ENCODE measurements around the gene LRRC61.

Gene LRRC61

DNA sequence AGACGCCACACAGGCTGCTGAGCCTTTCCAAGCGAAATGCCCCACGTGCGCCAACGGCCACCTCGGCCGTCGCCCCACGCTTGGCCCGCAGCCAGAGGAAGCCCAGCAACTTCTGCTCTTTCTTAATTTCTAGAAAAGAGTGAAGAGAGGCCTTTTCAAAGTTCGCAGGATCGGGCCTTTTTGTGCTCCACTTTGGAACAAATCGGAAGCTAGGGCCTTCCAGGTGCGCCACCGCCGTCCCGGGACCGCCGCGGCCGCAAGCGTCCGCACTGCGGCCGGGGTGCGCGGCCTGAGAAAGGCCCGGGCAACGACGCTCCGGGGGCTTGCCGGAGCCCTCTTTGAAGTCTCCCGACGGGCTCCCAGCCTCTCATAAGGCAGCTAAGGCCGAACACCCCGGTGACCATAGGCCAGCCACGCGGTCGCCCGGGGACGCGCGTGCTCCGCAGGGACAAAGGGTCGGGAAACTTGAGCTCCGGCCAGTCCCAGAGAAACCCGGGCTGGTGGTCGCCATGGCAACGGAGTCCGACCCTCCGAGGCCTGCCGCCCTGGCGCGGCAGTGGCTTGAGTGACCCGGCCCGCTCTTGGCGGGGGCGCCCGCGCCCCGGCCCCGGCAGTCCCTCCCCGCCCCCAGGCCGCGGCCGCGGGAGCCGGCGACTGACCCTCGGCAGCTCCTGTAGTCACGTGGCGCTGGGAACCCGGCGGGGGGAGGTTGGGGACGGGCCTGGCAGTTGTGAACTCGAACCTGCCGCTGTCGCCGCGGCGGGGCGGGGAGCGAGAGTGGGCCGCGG is 45.1 kb downstream of the LRRC61 start, which contains the start of gene REPIN1 (continued):
- TF ChIP-seq ZNF660 (tag by site-specific recombination; IDR thresholded peaks at IDR 0.05) = peak; percentile 82; the same call in 1 of the 2 replicates
- TF ChIP-seq ZNF350 (tag by site-specific recombination; IDR thresholded peaks at IDR 0.05) = no peak

DNA sequence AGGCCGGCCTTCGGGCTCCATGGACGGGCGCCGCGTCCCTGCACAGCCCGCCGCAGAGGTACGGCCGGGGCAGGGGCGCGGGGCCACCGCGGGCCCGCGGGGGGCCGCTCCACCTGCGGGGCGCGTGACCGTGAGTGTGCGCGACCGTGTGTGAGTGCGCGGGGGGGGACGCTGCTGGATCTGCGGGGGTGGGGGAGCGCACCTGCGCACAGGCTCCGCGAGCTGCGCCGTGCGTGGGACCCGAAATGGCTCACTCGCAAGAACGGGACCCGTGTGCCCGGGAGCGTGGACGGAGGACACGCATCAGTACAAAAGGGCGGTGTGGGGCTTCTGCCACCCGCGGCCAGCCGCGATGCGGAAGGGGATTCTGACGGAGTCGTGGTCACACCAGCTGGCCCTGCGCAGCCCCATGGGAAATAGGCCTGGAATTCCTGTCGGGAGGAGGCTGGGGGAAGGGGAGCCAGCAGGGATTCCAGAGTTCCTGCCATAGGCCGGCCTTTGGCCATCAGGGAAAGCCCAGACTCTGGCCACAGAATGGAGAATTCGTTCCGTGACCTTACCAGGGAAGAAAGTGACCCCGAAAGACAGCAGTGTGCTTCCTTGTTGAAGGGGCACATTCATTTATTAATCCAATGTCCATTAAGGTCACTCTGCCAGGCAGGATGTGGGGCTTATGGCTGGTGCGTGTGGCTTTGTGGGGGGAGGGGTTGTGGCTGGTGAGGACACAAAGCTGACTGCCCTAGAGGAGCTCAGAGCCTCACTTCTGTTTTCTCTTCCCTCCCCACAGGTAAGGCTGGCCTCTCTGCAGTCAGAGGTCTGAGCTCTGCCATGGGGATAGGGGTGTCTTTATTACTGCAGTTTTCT is 46.0 kb downstream of the LRRC61 start:
- ChIA-PET CTCF (interaction anchor here (0.9 kb wide), 2 partner anchors 11 to 36 kb away, joined by 3 read pairs; a partner anchor contains a TSS), POLR2A (interaction anchor here (0.5 to 2.5 kb wide), 10 partner anchors 9 to 138 kb away, joined by 3 to 18 read pairs (median 4); no protein-coding TSS in a partner anchor)
- Histone ChIP-seq H3K4me1 (ENCODE audit: control insufficient read depth, insufficient read depth, low read length) (no peaks in the 10 kb centered on the region), H3K36me3 (ENCODE audit: control insufficient read depth in 2 of 2, insufficient read depth in 1 of 2, low read length in 2 of 2) (peaks cover 0 to 47% of the 10 kb centered on the region in 2 experiments; a peak in 1 of 3 replicates), H3K27ac (ENCODE audit: extremely low read depth, low read depth, low read length) (peak overlapping the region; percentile 74), H3K9me3 (ENCODE audit: control insufficient read depth, insufficient read depth, low read depth, low read length) (no peaks in the 10 kb centered on the region), H3K4me3 (ENCODE audit: low read depth, low read length) (peak overlapping the region; percentile 89)
- no peak for TF ChIP-seq ZNF16 (tag by site-specific recombination; IDR thresholded peaks at IDR 0.05; ENCODE audit: low read depth)
- TF ChIP-seq KLF16 (tag by site-specific recombination; IDR thresholded peaks at IDR 0.05) = 0 out of 2 replicates have a peak, but pooled peaks have one; percentile 31
- TF ChIP-seq ZNF843 (tag by site-specific recombination; IDR thresholded peaks at IDR 0.05) = no peak
- TF ChIP-seq IKZF3 (tag by site-specific recombination; IDR thresholded peaks at IDR 0.05) = peak; percentile 16; the same call in 1 of the 2 replicates
- TF ChIP-seq GLIS1 (tag by site-specific recombination; IDR thresholded peaks at IDR 0.05) = peak; percentile 17; the same call in 1 of the 2 replicates
- peak; percentile 88 for TF ChIP-seq ZNF76 (tag by site-specific recombination; IDR thresholded peaks at IDR 0.05; ENCODE audit: borderline replicate concordance, low read depth)
- TF ChIP-seq ZBTB17 (tag by site-specific recombination; IDR thresholded peaks at IDR 0.05) = peak; percentile 69; the same call in 1 of the 2 replicates
- TF ChIP-seq, protein P1, sequence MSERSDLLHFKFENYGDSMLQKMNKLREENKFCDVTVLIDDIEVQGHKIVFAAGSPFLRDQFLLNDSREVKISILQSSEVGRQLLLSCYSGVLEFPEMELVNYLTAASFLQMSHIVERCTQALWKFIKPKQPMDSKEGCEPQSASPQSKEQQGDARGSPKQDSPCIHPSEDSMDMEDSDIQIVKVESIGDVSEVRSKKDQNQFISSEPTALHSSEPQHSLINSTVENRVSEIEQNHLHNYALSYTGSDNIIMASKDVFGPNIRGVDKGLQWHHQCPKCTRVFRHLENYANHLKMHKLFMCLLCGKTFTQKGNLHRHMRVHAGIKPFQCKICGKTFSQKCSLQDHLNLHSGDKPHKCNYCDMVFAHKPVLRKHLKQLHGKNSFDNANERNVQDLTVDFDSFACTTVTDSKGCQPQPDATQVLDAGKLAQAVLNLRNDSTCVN (tag by site-specific recombination; optimal IDR thresholded peaks at IDR 0.05) = peak; percentile 86
- peak; percentile 66 for TF ChIP-seq ZIC2 (tag by site-specific recombination; IDR thresholded peaks at IDR 0.05)
- no peak for TF ChIP-seq ZNF549 (tag by site-specific recombination; IDR thresholded peaks at IDR 0.05)
- TF ChIP-seq ZNF571 (tag by site-specific recombination; IDR thresholded peaks at IDR 0.05) = no peak
- peak; percentile 37; the same call in 1 of the 2 replicates for TF ChIP-seq ZNF423 (tag by site-specific recombination; IDR thresholded peaks at IDR 0.05)
- TF ChIP-seq ZNF2 (tag by site-specific recombination; IDR thresholded peaks at IDR 0.05) = peak; percentile 34; the same call in 1 of the 2 replicates
- TF ChIP-seq ZBTB7A (tag by site-specific recombination; IDR thresholded peaks at IDR 0.05; ENCODE audit: low read depth) = 0 out of 2 replicates have a peak, but pooled peaks have one; percentile 7
- TF ChIP-seq, protein P2, sequence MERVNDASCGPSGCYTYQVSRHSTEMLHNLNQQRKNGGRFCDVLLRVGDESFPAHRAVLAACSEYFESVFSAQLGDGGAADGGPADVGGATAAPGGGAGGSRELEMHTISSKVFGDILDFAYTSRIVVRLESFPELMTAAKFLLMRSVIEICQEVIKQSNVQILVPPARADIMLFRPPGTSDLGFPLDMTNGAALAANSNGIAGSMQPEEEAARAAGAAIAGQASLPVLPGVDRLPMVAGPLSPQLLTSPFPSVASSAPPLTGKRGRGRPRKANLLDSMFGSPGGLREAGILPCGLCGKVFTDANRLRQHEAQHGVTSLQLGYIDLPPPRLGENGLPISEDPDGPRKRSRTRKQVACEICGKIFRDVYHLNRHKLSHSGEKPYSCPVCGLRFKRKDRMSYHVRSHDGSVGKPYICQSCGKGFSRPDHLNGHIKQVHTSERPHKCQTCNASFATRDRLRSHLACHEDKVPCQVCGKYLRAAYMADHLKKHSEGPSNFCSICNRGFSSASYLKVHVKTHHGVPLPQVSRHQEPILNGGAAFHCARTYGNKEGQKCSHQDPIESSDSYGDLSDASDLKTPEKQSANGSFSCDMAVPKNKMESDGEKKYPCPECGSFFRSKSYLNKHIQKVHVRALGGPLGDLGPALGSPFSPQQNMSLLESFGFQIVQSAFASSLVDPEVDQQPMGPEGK (tag by site-specific recombination; IDR thresholded peaks at IDR 0.05) = peak; percentile 63
- TF ChIP-seq ZNF600 (tag by site-specific recombination; IDR thresholded peaks at IDR 0.05) = 0 out of 2 replicates have a peak, but pooled peaks have one; percentile 31
- TF ChIP-seq ZFP69B (tag by site-specific recombination; IDR thresholded peaks at IDR 0.05) = no peak
- TF ChIP-seq, protein P3, sequence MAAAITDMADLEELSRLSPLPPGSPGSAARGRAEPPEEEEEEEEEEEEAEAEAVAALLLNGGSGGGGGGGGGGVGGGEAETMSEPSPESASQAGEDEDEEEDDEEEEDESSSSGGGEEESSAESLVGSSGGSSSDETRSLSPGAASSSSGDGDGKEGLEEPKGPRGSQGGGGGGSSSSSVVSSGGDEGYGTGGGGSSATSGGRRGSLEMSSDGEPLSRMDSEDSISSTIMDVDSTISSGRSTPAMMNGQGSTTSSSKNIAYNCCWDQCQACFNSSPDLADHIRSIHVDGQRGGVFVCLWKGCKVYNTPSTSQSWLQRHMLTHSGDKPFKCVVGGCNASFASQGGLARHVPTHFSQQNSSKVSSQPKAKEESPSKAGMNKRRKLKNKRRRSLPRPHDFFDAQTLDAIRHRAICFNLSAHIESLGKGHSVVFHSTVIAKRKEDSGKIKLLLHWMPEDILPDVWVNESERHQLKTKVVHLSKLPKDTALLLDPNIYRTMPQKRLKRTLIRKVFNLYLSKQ (tag by site-specific recombination; IDR thresholded peaks at IDR 0.05; ENCODE audit: borderline replicate concordance) = no peak
- TF ChIP-seq ZNF785 (tag by site-specific recombination; IDR thresholded peaks at IDR 0.05) = no peak
- TF ChIP-seq, protein P4, sequence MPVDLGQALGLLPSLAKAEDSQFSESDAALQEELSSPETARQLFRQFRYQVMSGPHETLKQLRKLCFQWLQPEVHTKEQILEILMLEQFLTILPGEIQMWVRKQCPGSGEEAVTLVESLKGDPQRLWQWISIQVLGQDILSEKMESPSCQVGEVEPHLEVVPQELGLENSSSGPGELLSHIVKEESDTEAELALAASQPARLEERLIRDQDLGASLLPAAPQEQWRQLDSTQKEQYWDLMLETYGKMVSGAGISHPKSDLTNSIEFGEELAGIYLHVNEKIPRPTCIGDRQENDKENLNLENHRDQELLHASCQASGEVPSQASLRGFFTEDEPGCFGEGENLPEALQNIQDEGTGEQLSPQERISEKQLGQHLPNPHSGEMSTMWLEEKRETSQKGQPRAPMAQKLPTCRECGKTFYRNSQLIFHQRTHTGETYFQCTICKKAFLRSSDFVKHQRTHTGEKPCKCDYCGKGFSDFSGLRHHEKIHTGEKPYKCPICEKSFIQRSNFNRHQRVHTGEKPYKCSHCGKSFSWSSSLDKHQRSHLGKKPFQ (tag by site-specific recombination; IDR thresholded peaks at IDR 0.05) = peak; percentile 86
- peak; percentile 76 for TF ChIP-seq ZNF341 (tag by site-specific recombination; IDR thresholded peaks at IDR 0.05; ENCODE audit: low read depth)
- peak; percentile 74 for TF ChIP-seq ZFHX2 (tag by site-specific recombination; conservative IDR thresholded peaks at IDR 0.05)
- TF ChIP-seq, protein P5, sequence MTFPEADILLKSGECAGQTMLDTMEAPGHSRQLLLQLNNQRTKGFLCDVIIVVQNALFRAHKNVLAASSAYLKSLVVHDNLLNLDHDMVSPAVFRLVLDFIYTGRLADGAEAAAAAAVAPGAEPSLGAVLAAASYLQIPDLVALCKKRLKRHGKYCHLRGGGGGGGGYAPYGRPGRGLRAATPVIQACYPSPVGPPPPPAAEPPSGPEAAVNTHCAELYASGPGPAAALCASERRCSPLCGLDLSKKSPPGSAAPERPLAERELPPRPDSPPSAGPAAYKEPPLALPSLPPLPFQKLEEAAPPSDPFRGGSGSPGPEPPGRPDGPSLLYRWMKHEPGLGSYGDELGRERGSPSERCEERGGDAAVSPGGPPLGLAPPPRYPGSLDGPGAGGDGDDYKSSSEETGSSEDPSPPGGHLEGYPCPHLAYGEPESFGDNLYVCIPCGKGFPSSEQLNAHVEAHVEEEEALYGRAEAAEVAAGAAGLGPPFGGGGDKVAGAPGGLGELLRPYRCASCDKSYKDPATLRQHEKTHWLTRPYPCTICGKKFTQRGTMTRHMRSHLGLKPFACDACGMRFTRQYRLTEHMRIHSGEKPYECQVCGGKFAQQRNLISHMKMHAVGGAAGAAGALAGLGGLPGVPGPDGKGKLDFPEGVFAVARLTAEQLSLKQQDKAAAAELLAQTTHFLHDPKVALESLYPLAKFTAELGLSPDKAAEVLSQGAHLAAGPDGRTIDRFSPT (tag by site-specific recombination; IDR thresholded peaks at IDR 0.05) = 0 out of 2 replicates have a peak, but pooled peaks have one; percentile 30
